Parathyroid adenoma (tissue), 2 donors: ENCODE data around the gene PADI2.
A peak's percentile ranks its signal among the peaks of the same experiment; 100 is the strongest.

Source experiments
- H2AFZ ChIP-seq: fragments of 300-600 bp; sonication (generic); one replicate; pipeline ENCODE4 v1.7.0; 2017; ENCODE audit warnings: antibody characterized with exemption, mild to moderate bottlenecking
- H3K27ac ChIP-seq: fragments of 300-600 bp; sonication (generic); one replicate; pipeline ENCODE4 v1.7.0; 2017
- H3K27me3 ChIP-seq: fragments of 300-600 bp; sonication (generic); one replicate; pipeline ENCODE4 v1.7.0; 2017; ENCODE audit warnings: low read length; ENCODE audit not compliant: control insufficient read depth, insufficient read depth
- H3K36me3 ChIP-seq: fragments of 300-600 bp; sonication (generic); one replicate; pipeline ENCODE4 v1.7.0; 2017; ENCODE audit warnings: low read length; ENCODE audit not compliant: control insufficient read depth, insufficient read depth
- H3K4me1 ChIP-seq: fragments of 300-600 bp; sonication (generic); one replicate; pipeline ENCODE4 v1.7.0; 2017; ENCODE audit warnings: control low read depth
- H3K4me2 ChIP-seq: fragments of 300-600 bp; sonication (generic); one replicate; pipeline ENCODE4 v1.7.0; 2017; ENCODE audit warnings: low read length
- H3K4me3 ChIP-seq: fragments of 300-600 bp; sonication (generic); one replicate; pipeline ENCODE4 v1.7.0; 2017; ENCODE audit warnings: low read depth, low read length
- H3K79me2 ChIP-seq: fragments of 300-600 bp; sonication (generic); one replicate; pipeline ENCODE4 v1.7.0; 2017; ENCODE audit warnings: control low read depth
- H3K9ac ChIP-seq: fragments of 300-600 bp; sonication (generic); one replicate; pipeline ENCODE4 v1.7.0; 2017; ENCODE audit warnings: mild to moderate bottlenecking
- H3K9me3 ChIP-seq: fragments of 300-600 bp; sonication (generic); one replicate; pipeline ENCODE4 v1.7.0; 2017; ENCODE audit warnings: low read length; ENCODE audit not compliant: control insufficient read depth
- TF ChIP-seq, protein P1 (sequence below): fragments of 300-600 bp; sonication (generic); IDR thresholded peaks from one replicate; pipeline ENCODE4 v1.7.0; 2017; ENCODE audit warnings: antibody characterized with exemption, mild to moderate bottlenecking
- donor health status: primary hyperparathyroidism.

Gene PADI2

GRCh38 chr1:17060306-17060749, 58.9 kb downstream of the PADI2 start:
- no peaks in the 10 kb centered on the region for H3K27me3 ChIP-seq
- H3K79me2 ChIP-seq: no peaks in the 10 kb centered on the region
- H3K27ac ChIP-seq: no peak overlapping the region
- H3K36me3 ChIP-seq: no peaks in the 10 kb centered on the region
- no peak overlapping the region for H3K4me3 ChIP-seq
- H3K9me3 ChIP-seq: no peaks in the 10 kb centered on the region
- H2AFZ ChIP-seq: no peak overlapping the region
- H3K4me2 ChIP-seq: no peak overlapping the region
- TF ChIP-seq, protein P1, sequence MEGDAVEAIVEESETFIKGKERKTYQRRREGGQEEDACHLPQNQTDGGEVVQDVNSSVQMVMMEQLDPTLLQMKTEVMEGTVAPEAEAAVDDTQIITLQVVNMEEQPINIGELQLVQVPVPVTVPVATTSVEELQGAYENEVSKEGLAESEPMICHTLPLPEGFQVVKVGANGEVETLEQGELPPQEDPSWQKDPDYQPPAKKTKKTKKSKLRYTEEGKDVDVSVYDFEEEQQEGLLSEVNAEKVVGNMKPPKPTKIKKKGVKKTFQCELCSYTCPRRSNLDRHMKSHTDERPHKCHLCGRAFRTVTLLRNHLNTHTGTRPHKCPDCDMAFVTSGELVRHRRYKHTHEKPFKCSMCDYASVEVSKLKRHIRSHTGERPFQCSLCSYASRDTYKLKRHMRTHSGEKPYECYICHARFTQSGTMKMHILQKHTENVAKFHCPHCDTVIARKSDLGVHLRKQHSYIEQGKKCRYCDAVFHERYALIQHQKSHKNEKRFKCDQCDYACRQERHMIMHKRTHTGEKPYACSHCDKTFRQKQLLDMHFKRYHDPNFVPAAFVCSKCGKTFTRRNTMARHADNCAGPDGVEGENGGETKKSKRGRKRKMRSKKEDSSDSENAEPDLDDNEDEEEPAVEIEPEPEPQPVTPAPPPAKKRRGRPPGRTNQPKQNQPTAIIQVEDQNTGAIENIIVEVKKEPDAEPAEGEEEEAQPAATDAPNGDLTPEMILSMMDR: no peak
- no peak overlapping the region for H3K9ac ChIP-seq
- no peaks in the 10 kb centered on the region for H3K4me1 ChIP-seq

- no peaks in the 10 kb centered on the region for H3K4me1 ChIP-seq
- no peak overlapping the region for H2AFZ ChIP-seq
- no peaks in the 10 kb centered on the region for H3K36me3 ChIP-seq
- H3K4me3 ChIP-seq: no peak overlapping the region
- no peak overlapping the region for H3K9ac ChIP-seq
- no peaks in the 10 kb centered on the region for H3K79me2 ChIP-seq
- no peaks in the 10 kb centered on the region for H3K27me3 ChIP-seq
- no peak overlapping the region for H3K27ac ChIP-seq
- H3K4me2 ChIP-seq: no peak overlapping the region
- TF ChIP-seq, protein P1: peak; percentile 31
- H3K9me3 ChIP-seq: no peaks in the 10 kb centered on the region
Measured at GRCh38 chr1:17059391-17060305, 59.6 kb downstream of the PADI2 start.

DNA sequence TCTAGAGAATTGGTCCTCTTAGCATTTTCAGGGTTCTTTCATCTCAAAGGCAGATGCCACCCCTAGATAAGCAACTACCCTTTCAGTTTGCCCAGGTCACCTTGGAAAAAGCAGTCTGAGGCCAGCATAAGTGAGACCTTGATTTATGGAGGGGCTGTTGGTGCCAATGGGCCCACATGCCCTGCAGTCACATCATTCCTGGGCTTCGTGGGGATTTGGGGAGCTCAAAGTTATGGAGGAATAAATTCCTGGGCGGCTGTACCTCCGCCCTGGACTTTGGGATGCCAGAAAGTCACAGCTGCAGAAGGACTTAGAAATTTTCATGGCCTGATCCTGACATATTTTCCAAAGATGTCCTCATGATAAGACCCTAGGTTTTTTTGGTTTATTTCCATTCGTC, 62.7 kb downstream of the PADI2 start:
- TF ChIP-seq, protein P1: no peak
- Histone ChIP-seq H3K27ac (no peak overlapping the region), H3K79me2 (peaks cover 12% of the 10 kb centered on the region)

GRCh38 chr1:17055801-17056200, 63.5 kb downstream of the PADI2 start:
- Histone ChIP-seq H3K36me3 (no peaks in the 10 kb centered on the region), H3K27ac (no peak overlapping the region), H3K4me3 (no peak overlapping the region), H3K9me3 (no peaks in the 10 kb centered on the region), H3K9ac (no peak overlapping the region), H3K4me1 (no peaks in the 10 kb centered on the region), H3K27me3 (no peaks in the 10 kb centered on the region), H3K4me2 (no peak overlapping the region), H3K79me2 (peaks cover 12% of the 10 kb centered on the region), H2AFZ (no peak overlapping the region)
- TF ChIP-seq, protein P1: no peak

More for the DNA sequence above, 62.7 kb downstream of the PADI2 start:
- Histone ChIP-seq H3K9ac (no peak overlapping the region), H3K4me1 (no peaks in the 10 kb centered on the region), H3K27me3 (no peaks in the 10 kb centered on the region), H3K4me3 (no peak overlapping the region), H2AFZ (no peak overlapping the region), H3K9me3 (no peaks in the 10 kb centered on the region), H3K36me3 (no peaks in the 10 kb centered on the region), H3K4me2 (no peak overlapping the region)
